ENCODE data around the gene GYG1. TPM values are rescaled to one million over a fixed set of nuclear protein-coding genes. Genes with fewer than 3 reads are reported as not detected.

The GYG1 gene
- total RNA-seq, 4 donors from 2014 or later = 19.8 to 89.8 (median 35.3) TPM

DNA sequence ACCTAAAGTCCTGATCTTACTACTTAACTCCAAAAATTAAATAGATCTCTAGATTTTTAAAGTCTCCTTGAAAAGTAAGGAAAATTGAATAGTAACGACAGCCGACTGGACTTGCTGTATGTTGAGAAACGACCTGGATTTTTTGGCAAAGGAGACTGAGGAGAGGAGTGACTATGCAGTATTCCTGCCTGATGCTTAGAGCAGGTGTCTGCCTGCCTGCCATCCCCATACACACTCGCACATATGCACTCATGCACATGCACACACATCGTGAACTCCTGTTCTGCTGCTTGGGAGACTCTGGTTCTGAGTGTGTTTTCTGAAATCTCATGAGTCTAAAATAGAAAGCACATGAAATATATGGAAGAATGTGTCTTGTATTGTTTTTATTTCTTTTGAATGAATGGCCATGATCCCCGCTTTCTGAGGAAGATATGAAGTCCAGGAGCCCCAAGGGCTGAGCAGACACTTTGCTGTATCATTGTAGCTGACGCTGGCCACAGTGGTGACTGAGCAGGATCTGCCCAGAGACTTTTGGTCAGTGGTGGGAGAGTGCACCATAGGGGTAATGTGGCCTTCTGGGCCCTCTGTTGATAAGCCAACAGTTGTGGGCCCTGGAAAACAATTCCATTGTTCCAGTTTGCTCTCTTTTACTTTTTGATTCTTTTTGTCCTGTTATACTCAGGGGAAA lies 16.4 kb downstream of the GYG1 start:
- H3K4me1 ChIP-seq = peaks cover 0 to 7% (median 2%) of the 10 kb centered on the region in 4 donors
- 95 to 97% methylated on average over 7 of the region's 7 CpGs for WGBS, 2 donors (ENCODE audit: low coverage in 1 of 2)
- intact Hi-C loops (cut with DNase I; ENCODE audit: low total_unique reads) = no loop called here
- H3K27me3 ChIP-seq = no peaks in the 10 kb centered on the region
- TF ChIP-seq, protein P1, sequence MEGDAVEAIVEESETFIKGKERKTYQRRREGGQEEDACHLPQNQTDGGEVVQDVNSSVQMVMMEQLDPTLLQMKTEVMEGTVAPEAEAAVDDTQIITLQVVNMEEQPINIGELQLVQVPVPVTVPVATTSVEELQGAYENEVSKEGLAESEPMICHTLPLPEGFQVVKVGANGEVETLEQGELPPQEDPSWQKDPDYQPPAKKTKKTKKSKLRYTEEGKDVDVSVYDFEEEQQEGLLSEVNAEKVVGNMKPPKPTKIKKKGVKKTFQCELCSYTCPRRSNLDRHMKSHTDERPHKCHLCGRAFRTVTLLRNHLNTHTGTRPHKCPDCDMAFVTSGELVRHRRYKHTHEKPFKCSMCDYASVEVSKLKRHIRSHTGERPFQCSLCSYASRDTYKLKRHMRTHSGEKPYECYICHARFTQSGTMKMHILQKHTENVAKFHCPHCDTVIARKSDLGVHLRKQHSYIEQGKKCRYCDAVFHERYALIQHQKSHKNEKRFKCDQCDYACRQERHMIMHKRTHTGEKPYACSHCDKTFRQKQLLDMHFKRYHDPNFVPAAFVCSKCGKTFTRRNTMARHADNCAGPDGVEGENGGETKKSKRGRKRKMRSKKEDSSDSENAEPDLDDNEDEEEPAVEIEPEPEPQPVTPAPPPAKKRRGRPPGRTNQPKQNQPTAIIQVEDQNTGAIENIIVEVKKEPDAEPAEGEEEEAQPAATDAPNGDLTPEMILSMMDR (IDR thresholded peaks at IDR 0.05) = no peak
- TF ChIP-seq POLR2A (IDR thresholded peaks at IDR 0.05) (no peak), POLR2AphosphoS5 (IDR thresholded peaks at IDR 0.05) (no peak), EP300 (IDR thresholded peaks at IDR 0.05; ENCODE audit: low read depth) (no peak)
- no peak overlapping the region for H3K27ac ChIP-seq
- DNase-seq = no peak
- no peak overlapping the region for H3K4me3 ChIP-seq
- no peaks in the 10 kb centered on the region for H3K9me3 ChIP-seq
- peaks cover 0 to 18% (median 3%) of the 10 kb centered on the region in 4 donors for H3K36me3 ChIP-seq
- in situ Hi-C loops (cut with MboI; ENCODE audit: low pct_ligation_motif_present in 1 of 4, low pct_unique_long_range_greater_than_20kb in 1 of 4, low sequenced_read_pairs in 3 of 4) = no loop called here

DNA sequence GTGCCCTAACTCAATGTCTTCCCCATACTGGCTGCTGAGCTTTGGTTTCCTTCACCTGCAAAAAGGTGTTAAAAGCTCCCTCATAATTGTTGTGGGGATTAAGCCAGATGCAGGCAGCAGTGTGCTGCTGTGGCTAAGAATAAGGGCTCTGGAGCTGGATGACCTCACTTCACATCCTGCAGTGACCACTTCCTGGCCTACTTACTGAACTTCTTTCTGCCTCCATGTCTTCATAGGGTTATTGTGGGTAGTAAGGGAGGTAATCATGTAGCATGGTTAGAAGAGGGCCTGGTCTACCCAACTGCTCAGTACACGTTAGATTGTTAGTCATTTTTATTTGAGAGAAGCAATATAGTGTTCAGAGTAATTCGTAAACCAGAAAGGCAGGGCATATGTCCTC lies 18.4 kb downstream of the GYG1 start:
- in situ Hi-C loops (cut with MboI; ENCODE audit: low pct_ligation_motif_present in 1 of 4, low pct_unique_long_range_greater_than_20kb in 1 of 4, low sequenced_read_pairs in 3 of 4) = no loop called here
- peak overlapping the region in 1 of 4 donors; percentile 36 for H3K27ac ChIP-seq
- intact Hi-C loops (cut with DNase I; ENCODE audit: low total_unique reads) = no loop called here
- peaks cover 0 to 26% (median 7%) of the 10 kb centered on the region in 4 donors for H3K36me3 ChIP-seq
- no peak for TF ChIP-seq EP300 (IDR thresholded peaks at IDR 0.05; ENCODE audit: low read depth)
- TF ChIP-seq POLR2A (IDR thresholded peaks at IDR 0.05) = no peak
- TF ChIP-seq, protein P1 (IDR thresholded peaks at IDR 0.05) = no peak
- no peak for TF ChIP-seq POLR2AphosphoS5 (IDR thresholded peaks at IDR 0.05)
- no peak overlapping the region for H3K4me3 ChIP-seq
- H3K4me1 ChIP-seq = peaks cover 0 to 2% (median under 1%) of the 10 kb centered on the region in 4 donors
- no peaks in the 10 kb centered on the region for H3K9me3 ChIP-seq
- H3K27me3 ChIP-seq = no peaks in the 10 kb centered on the region
- peak; percentile 30 for DNase-seq
- WGBS, 2 donors (ENCODE audit: low coverage in 1 of 2) = 86 to 89% methylated on average over 1 to 2 of the region's 2 CpGs

DNA sequence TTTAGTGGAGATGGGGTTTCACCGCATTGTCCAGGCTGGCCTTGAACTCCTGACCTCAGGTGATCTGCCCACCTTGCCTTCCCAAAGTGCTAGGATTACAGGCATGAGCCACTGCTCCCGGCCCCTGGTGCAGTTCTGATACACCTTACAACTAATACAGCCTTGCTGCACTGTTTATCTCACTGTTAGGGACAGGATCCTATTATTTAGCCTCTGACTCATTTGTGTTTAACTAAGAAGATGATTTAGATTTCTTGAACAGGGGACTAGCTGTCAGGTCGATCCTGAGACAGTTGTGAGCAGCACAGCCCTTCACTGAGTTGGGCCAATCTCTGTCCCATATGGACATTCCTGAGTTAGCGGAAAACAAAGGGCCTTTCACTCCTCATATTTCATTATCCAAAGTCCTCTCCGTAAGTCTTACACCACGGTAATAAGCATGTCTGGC lies 19.2 kb downstream of the GYG1 start:
- Histone ChIP-seq H3K9me3 (no peaks in the 10 kb centered on the region), H3K36me3 (peaks cover 0 to 26% (median 7%) of the 10 kb centered on the region in 4 donors), H3K4me1 (no peaks in the 10 kb centered on the region), H3K27me3 (no peaks in the 10 kb centered on the region), H3K27ac (peak overlapping the region in 2 of 4 donors; percentile 36), H3K4me3 (no peak overlapping the region)
- TF ChIP-seq POLR2A (IDR thresholded peaks at IDR 0.05) = no peak
- TF ChIP-seq, protein P1 (IDR thresholded peaks at IDR 0.05) = no peak
- DNase-seq = no peak
- in situ Hi-C loops (cut with MboI; ENCODE audit: low pct_ligation_motif_present in 1 of 4, low pct_unique_long_range_greater_than_20kb in 1 of 4, low sequenced_read_pairs in 3 of 4) = no loop called here
- WGBS, 2 donors (ENCODE audit: low coverage in 1 of 2) = 71 to 84% methylated on average over 5 to 6 of the region's 6 CpGs
- intact Hi-C loops (cut with DNase I; ENCODE audit: low total_unique reads) = no loop called here

DNA sequence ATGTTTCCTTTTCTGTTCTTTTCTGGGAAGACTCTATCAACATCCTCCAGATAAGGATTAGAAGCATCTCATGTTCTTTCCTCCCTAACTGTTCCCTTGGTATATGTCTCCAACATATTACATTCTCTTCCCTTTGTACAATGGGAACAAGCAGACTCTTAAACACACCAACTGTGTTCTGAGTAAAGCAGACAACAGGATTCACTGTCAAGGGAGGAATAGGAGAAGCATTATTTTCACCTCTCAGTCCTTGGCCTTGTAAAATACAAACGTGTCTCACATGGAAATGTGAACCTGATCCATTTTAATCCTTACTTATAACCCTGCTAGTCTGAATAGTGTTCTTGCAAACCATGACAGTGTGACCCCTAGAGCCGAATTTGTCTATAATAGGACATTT lies 19.6 kb downstream of the GYG1 start:
- TF ChIP-seq POLR2AphosphoS5 (IDR thresholded peaks at IDR 0.05) (no peak), EP300 (IDR thresholded peaks at IDR 0.05; ENCODE audit: low read depth) (no peak)
- TF ChIP-seq, protein P1 (IDR thresholded peaks at IDR 0.05) = no peak
- Histone ChIP-seq H3K36me3 (peaks cover 0 to 26% (median 7%) of the 10 kb centered on the region in 4 donors), H3K27me3 (no peaks in the 10 kb centered on the region), H3K9me3 (no peaks in the 10 kb centered on the region), H3K27ac (peak overlapping the region in 2 of 4 donors; percentile 10 to 36), H3K4me3 (no peak overlapping the region), H3K4me1 (no peaks in the 10 kb centered on the region)
- intact Hi-C loops (cut with DNase I; ENCODE audit: low total_unique reads) (no loop called here), in situ Hi-C loops (cut with MboI; ENCODE audit: low pct_ligation_motif_present in 1 of 4, low pct_unique_long_range_greater_than_20kb in 1 of 4, low sequenced_read_pairs in 3 of 4) (no loop called here)
- 80 to 90% methylated on average over 2 of the region's 2 CpGs for WGBS, 2 donors (ENCODE audit: low coverage in 1 of 2)
- no peak for DNase-seq
